H1 (cell line): ENCODE measurements around the gene EPM2A. TPM values are rescaled to one million over a fixed set of nuclear protein-coding genes. Genes with fewer than 3 reads are reported as not detected.

Source experiments
- CTCF ChIA-PET: fragments of 300-600 bp; sonication (Branson Sonifier 250); formaldehyde crosslinking; loops from one replicate; lab custom pipeline; 2021; ENCODE audit not compliant: partially characterized antibody; lab: Charles Lee
- POLR2A ChIA-PET: fragments of 300-600 bp; sonication (Branson Sonifier 250); formaldehyde crosslinking; loops from one replicate; lab custom pipeline; 2021; ENCODE audit warnings: inconsistent platforms; ENCODE audit not compliant: partially characterized antibody; lab: Charles Lee
- DNase-seq, 2 experiments: peaks; one replicate each; pipeline versions ENCODE4 v3.0.0 to v3.0.0-alpha.2; 2010 to 2022; ENCODE audit warnings: low spot score in 2 of 2, low read depth in 1 of 2, mixed read lengths in 1 of 2
- FAIRE-seq: peaks from 2 replicates; lab custom pipeline; 2011; peaks lifted over from hg19 to GRCh38; lab: Jason Lieb, UNC
- H2AFZ ChIP-seq: 2 replicates; pipeline ENCODE4 v1.8.1; 2012; ENCODE audit warnings: low read length, inconsistent platforms
- H2AK5ac ChIP-seq: 2 replicates; pipeline ENCODE4 v1.6.1; 2013; ENCODE audit warnings: low read depth, low read length
- H2BK120ac ChIP-seq: replicated peaks from 2 replicates; pipeline ENCODE3; 2013; ENCODE audit warnings: low read depth, low read length, inconsistent platforms
- H2BK12ac ChIP-seq: 2 replicates; pipeline ENCODE4 v1.6.1; 2013; ENCODE audit warnings: low read depth, low read length
- H2BK15ac ChIP-seq: 2 replicates; pipeline ENCODE4 v1.6.1; 2013; ENCODE audit warnings: low read length
- H2BK20ac ChIP-seq: 2 replicates; pipeline ENCODE4 v1.6.1; 2013; ENCODE audit warnings: low read length
- H2BK5ac ChIP-seq: 2 replicates; pipeline ENCODE4 v1.6.1; 2013; ENCODE audit warnings: low read depth, low read length
- H3K14ac ChIP-seq: 2 replicates; pipeline ENCODE4 v1.6.1; 2013; ENCODE audit warnings: inconsistent platforms; ENCODE audit not compliant: insufficient read length
- H3K18ac ChIP-seq: 2 replicates; pipeline ENCODE4 v1.6.1; 2013; ENCODE audit warnings: low read length; ENCODE audit errors: extremely low read depth
- H3K23ac ChIP-seq: 2 replicates; pipeline ENCODE4 v1.6.1; 2013; ENCODE audit warnings: inconsistent platforms; ENCODE audit not compliant: insufficient read length
- H3K23me2 ChIP-seq: 2 replicates; pipeline ENCODE4 v1.6.1; 2013; ENCODE audit warnings: low read depth, low read length
- H3K27ac ChIP-seq: 2 replicates; pipeline ENCODE4 v1.6.1; 2011; ENCODE audit warnings: low read depth, low read length, inconsistent platforms
- H3K27me3 ChIP-seq, 4 experiments: replicated peaks in 1 of 4; 1 replicate in 1 of 4; 2 replicates in 3 of 4; pipeline versions ENCODE4 v1.6.1 to v1.8.1; 2011 to 2013; ENCODE audit warnings: low read length in 3 of 4, mild to moderate bottlenecking in 3 of 4, inconsistent platforms in 2 of 4, mixed read lengths in 2 of 4, moderate library complexity in 1 of 4; ENCODE audit not compliant: control insufficient read depth in 3 of 4, insufficient read depth in 3 of 4; ENCODE audit errors: extremely low read depth in 1 of 4
- H3K36me3 ChIP-seq, 4 experiments: 2 replicates each; pipeline versions ENCODE4 v1.6.1 to v1.8.1; 2011 to 2013; ENCODE audit warnings: mild to moderate bottlenecking in 4 of 4, low read length in 3 of 4, moderate library complexity in 2 of 4, control low read depth in 1 of 4, inconsistent platforms in 1 of 4; ENCODE audit not compliant: insufficient read depth in 4 of 4, control insufficient read depth in 2 of 4
- H3K4ac ChIP-seq: replicated peaks from 2 replicates; pipeline ENCODE3; 2013; ENCODE audit warnings: low read length, low read depth, mixed read lengths, inconsistent platforms; ENCODE audit not compliant: insufficient read length
- H3K4me1 ChIP-seq, 4 experiments: replicated peaks in 1 of 4; 1 replicate in 1 of 4; 2 replicates in 3 of 4; pipeline versions ENCODE4 v1.6.1 to v1.8.1; 2011 to 2013; ENCODE audit warnings: low read length in 3 of 4, inconsistent platforms in 2 of 4, mixed read lengths in 1 of 4; ENCODE audit not compliant: insufficient read depth in 4 of 4, control insufficient read depth in 3 of 4
- H3K4me2 ChIP-seq, 2 experiments: 2 replicates each; pipeline versions ENCODE4 v1.6.1 to v1.8.1; 2011 to 2013; ENCODE audit warnings: low read depth in 2 of 2, low read length in 2 of 2, control low read depth in 1 of 2, inconsistent platforms in 1 of 2, mild to moderate bottlenecking in 1 of 2; ENCODE audit not compliant: insufficient read depth in 1 of 2
- H3K4me3 ChIP-seq, 4 experiments: fragments of 200-600, 300-600 bp in 1 of 4; sonication (generic), shearing (Covaris generic), sonication (Bioruptor Twin) in 1 of 4; 2 replicates each; pipeline versions ENCODE4 v1.5.1 to v1.8.1; 2011 to 2016; ENCODE audit warnings: low read length in 4 of 4, low read depth in 3 of 4, control low read depth in 2 of 4, inconsistent platforms in 2 of 4, mild to moderate bottlenecking in 2 of 4, mixed read lengths in 1 of 4, moderate library complexity in 1 of 4; ENCODE audit not compliant: insufficient read depth in 2 of 4; ENCODE audit errors: extremely low read depth in 1 of 4
- H3K56ac ChIP-seq: replicated peaks from 2 replicates; pipeline ENCODE3; 2013; ENCODE audit warnings: low read depth, mild to moderate bottlenecking, mixed read lengths, low read length, inconsistent platforms; ENCODE audit not compliant: insufficient read length
- H3K79me1 ChIP-seq: 2 replicates; pipeline ENCODE4 v1.6.1; 2013; ENCODE audit warnings: low read depth, low read length, control low read depth
- H3K79me2 ChIP-seq, 2 experiments: 2 replicates each; pipeline versions ENCODE4 v1.6.1 to v1.8.1; 2012 to 2013; ENCODE audit warnings: low read length in 2 of 2, mild to moderate bottlenecking in 2 of 2, inconsistent platforms in 1 of 2; ENCODE audit not compliant: insufficient read depth in 2 of 2, control insufficient read depth in 1 of 2
- H3K9ac ChIP-seq, 4 experiments: replicated peaks in 1 of 4; 1 replicate in 1 of 4; 2 replicates in 3 of 4; pipeline versions ENCODE4 v1.6.1 to v1.8.1; 2011 to 2013; ENCODE audit warnings: low read depth in 3 of 4, low read length in 3 of 4, control low read depth in 2 of 4, mild to moderate bottlenecking in 2 of 4, moderate library complexity in 2 of 4, inconsistent platforms in 1 of 4; ENCODE audit errors: extremely low read depth in 1 of 4
- H3K9me3 ChIP-seq, 2 experiments: 2 replicates each; pipeline versions ENCODE4 v1.6.1 to v1.8.1; 2012 to 2013; ENCODE audit warnings: mild to moderate bottlenecking in 2 of 2, moderate library complexity in 2 of 2, control low read depth in 1 of 2, inconsistent platforms in 1 of 2, low read depth in 1 of 2, low read length in 1 of 2, mixed read lengths in 1 of 2; ENCODE audit not compliant: insufficient read depth in 2 of 2
- H4K20me1 ChIP-seq, 2 experiments: replicated peaks in 1 of 2; 2 replicates each; pipeline versions ENCODE3 to v1.8.1; 2011 to 2013; ENCODE audit warnings: inconsistent platforms in 2 of 2, low read length in 2 of 2, mild to moderate bottlenecking in 1 of 2; ENCODE audit not compliant: insufficient read depth in 2 of 2, control insufficient read depth in 1 of 2
- H4K5ac ChIP-seq: 2 replicates; pipeline ENCODE4 v1.6.1; 2013; ENCODE audit warnings: low read length, low read depth, mixed read lengths, inconsistent platforms; ENCODE audit not compliant: insufficient read length
- H4K8ac ChIP-seq: 2 replicates; pipeline ENCODE4 v1.8.0; 2013; ENCODE audit warnings: mild to moderate bottlenecking, moderate library complexity, low read length, inconsistent platforms; ENCODE audit not compliant: insufficient read depth; ENCODE audit errors: extremely low read depth
- H4K91ac ChIP-seq: replicated peaks from 2 replicates; pipeline ENCODE3; 2013; ENCODE audit warnings: low read length, mixed read lengths, inconsistent platforms; ENCODE audit not compliant: insufficient read length
- CBX5 ChIP-seq: fragments of 300-800, 300-1000 bp; sonication (generic); IDR thresholded peaks from 2 replicates; pipeline ENCODE4 v1.7.1; 2016; ENCODE audit warnings: antibody characterized with exemption, low read length, low read depth
- JUN ChIP-seq: IDR thresholded peaks from 2 replicates; pipeline ENCODE4 v1.6.1; 2011; ENCODE audit warnings: low read depth, mild to moderate bottlenecking, improper control_type of control experiment, low read length
- RBBP5 ChIP-seq: IDR thresholded peaks from 2 replicates; pipeline ENCODE4 v1.7.1; 2012; ENCODE audit warnings: low read depth, mild to moderate bottlenecking, inconsistent platforms, low read length, moderate library complexity, borderline replicate concordance
- SIRT6 ChIP-seq: IDR thresholded peaks from one replicate; pipeline ENCODE4 v1.7.1; 2012; ENCODE audit warnings: low read length, inconsistent platforms
- TCF12 ChIP-seq: IDR thresholded peaks from 2 replicates; pipeline ENCODE4 v1.6.1; 2011; ENCODE audit warnings: low read depth, mild to moderate bottlenecking, low read length
- WGBS, 2 experiments: shearing (Covaris generic) in 1 of 2; methylation state at CpG; one replicate each; pipeline versions ENCODE4 v1.1.6 to v1.1.7; 2013 to 2015; ENCODE audit warnings: low lambda C conversion rate in 2 of 2, mixed read lengths in 2 of 2, inconsistent platforms in 1 of 2, low coverage in 1 of 2, missing lambda C conversion rate in 1 of 2; ENCODE audit not compliant: insufficient replicate concordance in 2 of 2, insufficient coverage in 1 of 2, insufficient read length in 1 of 2; ENCODE audit errors: extremely low coverage in 1 of 2, missing lambda C conversion rate in 1 of 2; 5-methylcytosine and 5-hydroxymethylcytosine counted together
- polyA plus RNA-seq, 7 experiments: library from polyadenylated mRNA; depleted of rRNA in 3 of 7; stranded (reverse) in 5 of 7; unstranded in 2 of 7; fragments of >200 nt in 5 of 7; fragments of 200-250 nt in 2 of 7; gene quantifications; 1 replicate in 5 of 7; 2 replicates in 1 of 7; 4 replicates in 1 of 7; pipeline versions ENCODE4 v1.2.1 to v1.2.3, GENCODE V29; 2011 to 2013; ENCODE audit warnings: missing spikeins in 2 of 7, mixed read lengths in 2 of 7
- total RNA-seq: library from RNA; stranded (reverse); fragmentation: NEBNext Ultra II Directional; extraction: Animal tissue kit (Norgen Biotek cat#: 25700); gene quantifications from 2 replicates; pipeline ENCODE4 v1.2.1, GENCODE V29; 2021

EPM2A gene
- total and polyA plus RNA-seq, 2 of the 8 experiments (the other 6 are each of a cell fraction or from before 2014, with no cell fraction given): 2.3 to 6.2 TPM

GRCh38 chr6:145643760-145644159, 91.6 kb downstream of the EPM2A start:
- H3K27me3 ChIP-seq: no peaks in the 10 kb centered on the region
- no peaks in the 10 kb centered on the region for H3K79me2 ChIP-seq
- H3K56ac ChIP-seq: no peak overlapping the region
- H3K27ac ChIP-seq: no peak overlapping the region
- no peak overlapping the region for H4K91ac ChIP-seq
- H2AK5ac ChIP-seq: no peak overlapping the region
- H2AFZ ChIP-seq: no peak overlapping the region
- no peak overlapping the region for H2BK20ac ChIP-seq
- H4K5ac ChIP-seq: no peak overlapping the region
- DNase-seq: no peak
- no peak overlapping the region for H3K4ac ChIP-seq
- WGBS, 2 experiments: 90% methylated on average over 3 of the region's 3 CpGs; no CpG with 5 or more reads in 1 of the 2 experiments
- no peaks in the 10 kb centered on the region for H3K36me3 ChIP-seq
- H3K18ac ChIP-seq: no peak overlapping the region
- no peaks in the 10 kb centered on the region for H4K20me1 ChIP-seq
- H3K14ac ChIP-seq: no peak overlapping the region
- H3K23ac ChIP-seq: no peak overlapping the region
- no peaks in the 10 kb centered on the region for H3K9me3 ChIP-seq
- no peak overlapping the region for H2BK120ac ChIP-seq
- no peak overlapping the region for H3K4me2 ChIP-seq
- H3K4me1 ChIP-seq: no peaks in the 10 kb centered on the region
- POLR2A ChIA-PET: interaction anchor here (0.7 kb wide), 1 partner anchor 22 kb away, joined by 3 read pairs; no protein-coding TSS in a partner anchor
- no peak overlapping the region for H4K8ac ChIP-seq
- CTCF ChIA-PET: interaction anchor here (1.0 kb wide), 1 partner anchor 10 kb away, joined by 5 read pairs; no protein-coding TSS in a partner anchor
- no peak overlapping the region for H3K9ac ChIP-seq
- H2BK12ac ChIP-seq: no peak overlapping the region
- H2BK5ac ChIP-seq: no peak overlapping the region
- no peaks in the 10 kb centered on the region for H3K79me1 ChIP-seq
- no peak for FAIRE-seq
- H3K23me2 ChIP-seq: peaks cover 1% of the 10 kb centered on the region; the same call in 1 of the 2 replicates
- H3K4me3 ChIP-seq: no peak overlapping the region
- H2BK15ac ChIP-seq: no peak overlapping the region
- TF ChIP-seq RBBP5 (no peak), CBX5 (no peak), TCF12 (no peak), SIRT6 (no peak), JUN (no peak)
